ENCODE results near the gene RASL11A.
"Not testable (repeated sequence)": the region's sequence is repeated elsewhere in the genome, so short reads cannot be mapped to it uniquely, and the experiment has no call there.

Gene RASL11A

GRCh38 chr13:27270594-27271520 is at the start of gene RASL11A:
Gene RASL11A (plus strand): TSS chr13:27270830. CDS start chr13:27270945, 115 bp downstream.
- peak; percentile 28 for DNase-seq

DNA sequence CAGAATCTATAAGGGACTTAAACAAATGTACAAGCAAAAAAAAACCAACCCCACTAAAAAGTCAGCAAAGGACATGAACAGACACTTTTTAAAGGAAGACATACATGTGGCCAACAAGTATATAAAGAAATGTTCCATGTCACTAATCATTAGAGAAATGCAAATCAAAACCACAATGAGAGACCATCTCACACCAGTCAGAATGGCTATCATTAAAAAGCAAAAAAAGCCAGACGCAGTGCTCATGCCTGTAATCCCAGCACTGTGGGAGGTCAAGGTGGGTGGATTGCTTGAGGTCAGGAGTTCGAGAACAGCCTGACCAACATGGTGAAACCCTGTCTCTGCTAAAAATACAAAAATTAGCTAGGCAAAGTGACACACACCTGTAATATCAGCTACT is 48.5 kb upstream of the RASL11A start:
- not testable (repeated sequence) for DNase-seq

GRCh38 chr13:27226991-27227390 is 43.6 kb upstream of the RASL11A start:
- DNase-seq = no peak

- DNase-seq = no peak
These were observed 42.5 kb upstream of the RASL11A start for GRCh38 chr13:27228131-27228530.

- no peak for DNase-seq
These were observed 41.0 kb upstream of the RASL11A start for GRCh38 chr13:27229642-27230041.

GRCh38 chr13:27233964-27234363 is 36.7 kb upstream of the RASL11A start:
- DNase-seq = no peak

- DNase-seq = no peak
These were observed 34.2 kb upstream of the RASL11A start for GRCh38 chr13:27236478-27236877.

DNA sequence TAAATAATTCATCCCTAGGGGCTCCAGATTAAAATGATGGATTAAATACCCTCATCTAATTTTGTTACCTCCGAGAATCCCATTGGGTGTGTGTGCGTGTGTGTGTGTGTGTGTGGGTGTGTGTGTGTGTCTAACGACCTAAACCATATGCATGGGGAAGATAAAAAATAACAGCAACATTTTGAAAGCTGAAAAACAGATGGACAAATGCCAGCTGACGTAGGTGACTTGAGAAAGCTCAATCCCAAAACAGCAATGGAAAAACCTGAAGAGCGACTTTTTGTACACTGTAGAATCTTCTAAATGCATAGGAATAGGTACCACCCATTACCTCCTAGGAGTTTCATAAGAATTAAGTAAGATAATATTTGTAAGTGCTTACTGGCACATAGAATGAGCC is 27.9 kb upstream of the RASL11A start:
- DNase-seq = no peak

DNA sequence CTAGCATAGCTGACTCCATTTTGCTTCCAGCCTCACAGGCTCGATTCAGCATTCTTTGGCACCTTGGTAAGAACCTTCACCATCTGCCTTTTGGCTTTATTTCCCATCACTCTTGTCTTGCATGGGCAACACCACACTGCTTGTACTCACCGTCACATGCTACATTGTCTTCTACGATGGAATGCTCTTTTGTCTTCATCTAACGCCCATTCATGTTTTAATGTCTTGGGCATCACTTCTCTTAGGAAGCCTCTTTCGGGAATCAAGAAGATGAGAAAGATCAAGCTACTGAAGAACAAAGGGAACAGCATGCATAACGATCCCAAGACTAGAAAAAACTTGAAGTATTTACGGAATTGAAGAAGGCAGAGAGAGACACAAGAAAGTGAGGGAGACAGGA is 25.0 kb upstream of the RASL11A start:
- DNase-seq = no peak

DNA sequence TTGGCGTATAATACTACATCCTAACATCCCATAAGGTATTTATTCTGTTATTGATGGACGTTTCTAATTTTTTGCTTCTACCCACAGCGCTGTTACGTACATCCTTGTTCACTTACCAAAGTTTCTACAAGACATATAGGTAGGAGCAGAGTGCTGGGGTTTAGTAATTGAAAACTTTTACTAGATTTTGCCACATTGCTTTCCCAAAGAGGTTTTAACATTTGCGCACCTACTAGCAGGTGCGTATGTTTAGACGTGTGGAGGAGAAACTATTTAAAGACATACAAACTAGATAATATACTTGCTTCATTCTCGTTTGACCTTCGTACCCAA is 19.8 kb upstream of the RASL11A start:
- DNase-seq = no peak

DNA sequence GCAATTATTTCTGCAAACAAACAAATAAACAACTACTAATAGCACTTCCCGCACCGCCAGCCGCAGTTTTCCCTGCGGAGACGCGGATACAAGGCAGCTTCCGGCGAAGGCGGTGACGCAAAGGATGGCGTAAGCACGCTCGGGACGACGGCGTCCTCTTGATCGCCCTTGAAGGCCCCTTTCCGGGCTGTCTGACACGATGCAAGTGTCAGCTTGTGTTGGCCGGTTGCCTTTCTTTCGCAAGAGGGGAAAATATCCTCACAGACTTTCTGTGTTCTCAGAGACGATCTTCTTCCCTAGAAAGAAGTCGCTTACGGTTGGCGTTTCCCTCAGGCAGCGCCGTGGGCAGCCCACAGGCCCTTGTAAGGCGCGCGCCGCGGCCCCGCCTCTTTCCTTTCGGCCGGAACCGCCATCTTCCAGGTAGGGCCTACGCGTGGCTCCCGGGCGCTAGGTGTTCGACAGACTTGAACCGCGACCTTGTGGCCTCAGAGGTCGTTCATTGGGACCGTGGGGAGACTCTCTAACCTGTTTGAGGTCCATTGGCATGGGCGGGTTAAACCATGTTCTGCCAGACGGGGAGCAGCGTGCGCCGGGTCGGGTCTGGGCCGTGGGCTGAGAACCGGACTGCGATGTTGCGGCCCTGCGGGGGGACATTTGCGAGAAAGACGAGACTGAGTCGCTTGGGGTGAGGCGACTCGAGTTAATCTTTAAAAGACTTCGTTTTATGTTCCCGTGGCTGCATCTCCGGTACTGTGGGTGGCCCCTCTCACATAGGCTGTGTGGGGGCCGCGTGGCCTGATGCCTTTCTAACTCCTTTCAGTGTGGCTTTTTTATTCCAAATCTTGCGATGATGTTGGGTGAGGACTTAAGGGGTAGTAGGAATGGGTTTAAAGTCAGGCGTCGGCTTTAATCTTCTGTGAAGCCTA is 19.2 kb upstream of the RASL11A start, which contains the start of gene RPL21:
Gene RPL21, plus strand, starts transcription at position 393 of the 926 bp plus-strand sequence. CDS start 2,219 bp downstream, outside the sequence.
- peak; percentile 96 for DNase-seq

DNA sequence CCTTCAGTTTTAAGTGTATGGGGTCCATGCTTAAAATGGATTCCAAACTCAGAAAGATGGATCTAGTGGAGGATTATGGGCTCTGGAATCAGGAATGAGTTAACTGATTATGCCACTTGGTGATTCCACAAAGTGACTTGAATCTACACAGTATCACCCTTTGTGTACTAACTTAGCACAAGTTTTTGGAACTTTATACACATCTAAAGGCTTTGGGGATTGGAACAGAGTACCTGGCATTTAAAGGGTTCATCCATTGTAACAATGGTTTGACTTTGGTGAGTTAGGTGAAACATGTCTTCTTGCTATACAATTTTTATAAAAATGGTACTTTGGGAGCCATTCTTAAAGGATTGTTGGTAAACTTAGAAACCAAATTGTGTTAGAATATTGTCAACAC is 18.2 kb upstream of the RASL11A start:
- no peak for DNase-seq

DNA sequence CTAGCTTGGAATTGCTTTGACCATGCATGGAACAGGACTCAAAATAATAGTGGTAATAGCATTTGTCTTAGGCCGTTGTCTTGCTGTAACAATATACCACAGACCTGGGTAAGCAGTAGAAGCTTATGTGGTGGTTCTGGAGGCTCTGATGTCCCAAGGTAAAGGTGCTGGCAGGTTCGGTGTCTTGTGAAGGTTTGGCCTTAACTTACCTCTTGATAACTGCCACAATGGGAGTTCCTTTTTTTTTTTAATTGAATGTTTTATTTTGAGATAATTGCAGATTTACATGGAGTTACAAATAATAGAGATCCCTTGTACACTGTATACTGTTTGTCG is 13.4 kb upstream of the RASL11A start:
- DNase-seq = no peak

DNA sequence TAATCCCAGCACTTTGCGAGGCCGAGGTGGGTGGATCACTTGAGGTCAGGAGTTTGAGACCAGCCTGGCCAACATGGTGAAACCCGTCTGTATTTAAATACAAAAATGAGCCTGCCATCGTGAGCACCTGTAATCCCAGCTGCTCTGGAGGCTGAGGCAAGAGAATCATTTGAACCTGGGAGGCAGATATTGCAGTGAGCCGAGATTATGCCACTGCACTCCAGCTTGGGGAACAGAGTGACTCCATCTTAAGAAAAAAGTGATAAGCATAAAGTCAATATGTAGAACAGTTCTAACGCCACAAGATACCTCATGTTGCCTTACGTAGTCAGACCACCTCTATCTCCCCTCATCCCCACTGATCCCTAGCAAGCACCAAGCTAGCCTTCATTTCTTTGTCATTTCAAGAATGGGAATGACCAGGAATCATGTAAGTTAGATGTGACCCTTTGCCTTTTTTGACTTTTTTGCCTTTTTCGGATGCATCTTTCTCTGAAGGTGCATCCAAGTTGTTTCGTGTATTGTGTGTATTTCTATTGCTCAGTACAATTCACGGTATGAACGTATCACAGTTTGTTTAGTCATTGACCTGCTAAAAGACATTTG is 12.9 kb upstream of the RASL11A start:
- no peak for DNase-seq

DNA sequence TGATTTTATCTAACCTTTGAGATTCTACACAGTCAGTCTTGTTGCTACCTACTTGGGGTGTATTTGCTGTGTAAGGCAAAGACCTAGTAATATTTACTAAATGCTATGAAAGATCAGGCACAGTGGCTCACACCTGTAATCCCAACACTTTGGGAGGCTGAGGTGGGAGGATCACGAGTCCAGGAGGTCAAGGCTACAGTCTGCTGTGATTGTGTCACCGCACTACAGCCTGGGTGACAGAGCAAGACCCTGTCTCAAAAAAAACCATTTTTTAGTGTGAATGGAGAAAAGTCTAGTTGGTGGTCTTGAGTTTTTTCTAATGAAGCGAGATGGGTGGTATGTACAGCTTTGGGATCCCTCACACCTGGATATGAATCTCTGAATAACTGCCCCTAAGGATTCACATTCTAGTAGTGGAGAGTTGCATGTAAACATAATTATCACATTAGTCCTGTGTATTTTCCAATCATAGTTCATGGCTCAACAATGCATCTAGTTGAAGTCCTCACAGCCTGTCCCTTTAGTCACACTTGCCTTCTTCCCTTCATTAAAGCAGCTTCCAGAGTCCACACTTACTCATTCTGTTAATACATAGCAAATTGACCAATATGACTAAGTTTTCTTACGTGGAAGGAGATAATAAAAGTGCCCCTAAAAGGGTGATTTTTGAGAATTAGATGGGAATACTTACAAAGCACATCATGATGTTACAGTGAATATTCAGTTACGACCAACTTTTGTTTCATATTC is 11.8 kb upstream of the RASL11A start:
- DNase-seq = no peak

- no peak for DNase-seq
These were observed 10.8 kb upstream of the RASL11A start for GRCh38 chr13:27259831-27260230.

DNA sequence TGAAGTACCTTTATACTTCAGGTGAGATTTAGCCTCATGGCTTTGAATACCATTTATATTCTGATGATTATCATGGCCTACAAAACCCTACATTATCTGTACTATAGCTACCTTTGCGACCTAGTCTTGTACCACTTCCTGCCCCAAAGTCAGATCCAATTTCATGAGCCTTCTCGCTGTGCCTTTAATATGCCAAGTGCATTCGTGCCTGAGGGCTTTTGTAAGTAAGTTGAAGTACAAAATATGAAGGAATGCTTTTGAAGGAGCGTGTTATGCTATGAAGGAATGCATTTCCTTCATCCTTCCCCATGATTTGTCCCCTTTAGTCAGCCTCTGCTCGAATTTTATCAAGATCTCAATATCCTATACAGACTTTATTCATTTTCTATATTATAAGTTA is 9.2 kb upstream of the RASL11A start:
- no peak for DNase-seq

GRCh38 chr13:27263438-27263837 is 7.2 kb upstream of the RASL11A start:
- no peak for DNase-seq

- no peak for DNase-seq
These were observed 6.4 kb upstream of the RASL11A start for GRCh38 chr13:27264181-27264580.

GRCh38 chr13:27264648-27265047 is 6.0 kb upstream of the RASL11A start:
- DNase-seq = no peak

- DNase-seq = no peak
These were observed 3.7 kb upstream of the RASL11A start for GRCh38 chr13:27266917-27267316.

- no peak for DNase-seq
These were observed 3.0 kb upstream of the RASL11A start for GRCh38 chr13:27267596-27267995.
